Lower leg skin (tissue), 4 donors: ENCODE measurements around the gene WFDC1. TPM values are rescaled to one million over a fixed set of nuclear protein-coding genes. Genes with fewer than 3 reads are reported as not detected.

ENCODE experiments used
- DNase-seq, 2 donors: peaks; one replicate each; pipeline ENCODE4 v3.0.0-alpha.2; 2019; ENCODE audit warnings: low spot score in 2 of 2
- H3K4me3 ChIP-seq: fragments of 200-600 bp; sonication (generic); 2 replicates; pipeline ENCODE4 v1.5.1; 2017; ENCODE audit warnings: mild to moderate bottlenecking, low read depth; ENCODE audit not compliant: poor library complexity, severe bottlenecking
- POLR2A ChIP-seq, 2 donors: fragments of 450-650 bp; IDR thresholded peaks; one replicate each; pipeline ENCODE4 v1.6.1; 2016 to 2017; ENCODE audit warnings: antibody characterized with exemption in 2 of 2, mild to moderate bottlenecking in 1 of 2, moderate library complexity in 1 of 2
- WGBS, 2 donors: methylation state at CpG; one replicate each; pipeline ENCODE4 v1.1.5; 2018; 5-methylcytosine and 5-hydroxymethylcytosine counted together
- intact Hi-C: fragments of 100-400 bp; cut with DNase I; formaldehyde crosslinking; loops from one replicate; pipeline ENCODE4 v1.15.0; 2023; ENCODE audit warnings: low total_unique reads
- total RNA-seq, 4 donors: library from RNA; depleted of rRNA; stranded (reverse); fragments of >200 nt; gene quantifications; one replicate each; pipeline ENCODE4 v1.1.0, GENCODE V29; 2016
- TF ChIP-seq, protein P1 (sequence below), 3 donors: fragments of 450-650 bp; IDR thresholded peaks; one replicate each; pipeline ENCODE4 v1.5.1; 2016; ENCODE audit warnings: antibody characterized with exemption in 3 of 3, mild to moderate bottlenecking in 3 of 3, moderate library complexity in 2 of 3

Gene WFDC1
- total RNA-seq, 4 donors from 2014 or later, result 0.91 to 2.2 (median 1.3) TPM; not detected in 1

GRCh38 chr16:84378099-84378498, 83.4 kb downstream of the WFDC1 start:
- 79 to 94% methylated on average over 7 of the region's 7 CpGs for WGBS, 2 donors
- no peak overlapping the region for H3K4me3 ChIP-seq
- TF ChIP-seq, protein P1, sequence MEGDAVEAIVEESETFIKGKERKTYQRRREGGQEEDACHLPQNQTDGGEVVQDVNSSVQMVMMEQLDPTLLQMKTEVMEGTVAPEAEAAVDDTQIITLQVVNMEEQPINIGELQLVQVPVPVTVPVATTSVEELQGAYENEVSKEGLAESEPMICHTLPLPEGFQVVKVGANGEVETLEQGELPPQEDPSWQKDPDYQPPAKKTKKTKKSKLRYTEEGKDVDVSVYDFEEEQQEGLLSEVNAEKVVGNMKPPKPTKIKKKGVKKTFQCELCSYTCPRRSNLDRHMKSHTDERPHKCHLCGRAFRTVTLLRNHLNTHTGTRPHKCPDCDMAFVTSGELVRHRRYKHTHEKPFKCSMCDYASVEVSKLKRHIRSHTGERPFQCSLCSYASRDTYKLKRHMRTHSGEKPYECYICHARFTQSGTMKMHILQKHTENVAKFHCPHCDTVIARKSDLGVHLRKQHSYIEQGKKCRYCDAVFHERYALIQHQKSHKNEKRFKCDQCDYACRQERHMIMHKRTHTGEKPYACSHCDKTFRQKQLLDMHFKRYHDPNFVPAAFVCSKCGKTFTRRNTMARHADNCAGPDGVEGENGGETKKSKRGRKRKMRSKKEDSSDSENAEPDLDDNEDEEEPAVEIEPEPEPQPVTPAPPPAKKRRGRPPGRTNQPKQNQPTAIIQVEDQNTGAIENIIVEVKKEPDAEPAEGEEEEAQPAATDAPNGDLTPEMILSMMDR (IDR thresholded peaks at IDR 0.05), result no peak
- no peak for TF ChIP-seq POLR2A (IDR thresholded peaks at IDR 0.05)
- intact Hi-C loops, result no loop called here
- DNase-seq, result no peak

DNA sequence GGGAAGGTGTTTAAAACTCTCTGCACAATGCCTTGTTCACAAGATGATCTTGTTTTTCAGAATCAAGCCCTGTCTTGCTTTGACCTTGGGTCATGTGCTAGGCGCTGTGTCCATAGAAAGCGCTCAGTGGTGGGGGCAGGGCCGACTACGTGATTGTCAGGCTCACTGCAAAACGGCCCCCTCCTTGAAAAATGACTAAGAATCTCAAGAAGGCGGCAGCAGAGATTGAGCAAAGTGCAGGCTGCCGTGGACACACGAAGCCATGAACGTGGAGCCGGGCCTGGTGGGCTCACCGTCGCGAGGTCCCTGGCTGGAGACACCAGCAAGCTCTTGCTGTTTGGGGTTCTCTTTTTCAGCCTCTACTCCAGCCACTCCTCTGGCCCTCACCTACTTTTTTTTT, 83.9 kb downstream of the WFDC1 start:
- H3K4me3 ChIP-seq, result no peak overlapping the region
- no peak for DNase-seq
- intact Hi-C loops, result no loop called here
- 72 to 82% methylated on average over 13 of the region's 13 CpGs for WGBS, 2 donors
- TF ChIP-seq, protein P1 (IDR thresholded peaks at IDR 0.05), result no peak

DNA sequence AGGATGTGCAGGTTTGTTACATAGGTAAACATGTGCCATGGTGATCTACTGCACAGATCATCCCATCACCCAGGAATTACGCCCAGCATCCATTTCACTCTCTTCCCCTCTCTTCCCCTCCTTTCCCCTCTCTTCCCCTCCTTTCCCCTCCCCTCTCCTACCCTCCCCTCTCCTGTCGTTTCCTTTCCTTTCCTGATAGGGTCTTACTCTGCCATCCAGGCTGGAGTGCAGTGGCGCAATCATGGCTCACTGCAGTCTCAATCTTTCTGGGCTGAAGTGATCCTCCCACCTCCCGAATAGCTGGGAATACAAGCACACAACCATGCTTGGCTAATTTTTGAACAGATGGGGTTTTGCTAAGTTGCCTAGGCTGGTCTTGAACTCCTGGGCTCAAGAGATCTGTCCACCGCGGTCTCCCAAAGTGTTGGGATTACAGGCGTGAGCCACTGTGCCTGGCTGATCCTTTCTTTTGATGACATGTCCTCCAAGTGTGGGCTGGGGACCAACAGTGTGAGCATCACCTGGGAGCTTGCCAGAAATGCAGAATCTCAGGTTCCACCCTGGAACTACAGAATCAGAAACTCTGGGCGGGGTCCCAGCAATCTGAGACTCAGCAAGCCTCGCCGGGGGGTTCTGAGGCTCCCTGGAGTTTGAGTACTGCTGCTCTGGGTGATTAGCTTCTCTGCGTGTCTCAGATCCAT, 84.5 kb downstream of the WFDC1 start:
- no peak overlapping the region for H3K4me3 ChIP-seq
- DNase-seq, result no peak
- intact Hi-C loops, result no loop called here
- TF ChIP-seq, protein P1 (IDR thresholded peaks at IDR 0.05), result no peak
- no peak for TF ChIP-seq POLR2A (IDR thresholded peaks at IDR 0.05)
- 68 to 69% methylated on average over 11 of the region's 11 CpGs for WGBS, 2 donors

Other genes with a start within 250 kb of the WFDC1 start
- 10 to 100 TPM; 57.0 to 98.8 (median 81.4) TPM for gene MBTPS1, start 177.9 kb upstream of the WFDC1 start, total RNA-seq
- gene HSDL1, start 149.7 kb upstream of the WFDC1 start, total RNA-seq, result 10 to 100 TPM in 3 of 4 donors, 1 to 10 TPM in 1; 8.0 to 14.2 (median 12.0) TPM
- 1 to 10 TPM in 1 of 4 donors, under 1 TPM in 1, not detected in 2; 0.71 to 1.0 TPM for gene DNAAF1, start 149.6 kb upstream of the WFDC1 start, total RNA-seq
- gene TAF1C, start 107.8 kb upstream of the WFDC1 start, total RNA-seq, result 10 to 100 TPM; 35.8 to 41.8 (median 36.5) TPM
- gene ADAD2, start 103.7 kb upstream of the WFDC1 start, total RNA-seq, result 1 to 10 TPM in 1 of 4 donors, under 1 TPM in 1, not detected in 2; 0.96 to 1.2 TPM
- not detected for gene KCNG4, start 54.9 kb upstream of the WFDC1 start, total RNA-seq
- 100 to 1,000 TPM in 1 of 4 donors, 10 to 100 TPM in 3; 51.7 to 133 (median 57.7) TPM for gene ATP2C2, start 73.7 kb downstream of the WFDC1 start, total RNA-seq
- 10 to 100 TPM; 10.2 to 20.8 (median 14.9) TPM for gene MEAK7, start 209.8 kb downstream of the WFDC1 start, total RNA-seq